Cardiac muscle cell (in vitro differentiated cells and primary cell): ENCODE results near the gene TUFT1. TPM values are rescaled to one million over a fixed set of nuclear protein-coding genes. Genes with fewer than 3 reads are reported as not detected.

Source experiments
- DNase-seq, 2 donors: peaks; one replicate each; pipeline versions ENCODE4 v3.0.0 to v3.0.0-alpha.2; 2010 to 2017; ENCODE audit warnings: low read depth in 1 of 2, low spot score in 1 of 2
- H3K27ac ChIP-seq: fragments of 200-600 bp; sonication (generic); 2 replicates; pipeline ENCODE4 v1.5.1; 2016
- H3K27me3 ChIP-seq: fragments of 200-600 bp; sonication (generic); 2 replicates; pipeline ENCODE4 v1.6.0; 2016; ENCODE audit warnings: control low read depth
- H3K36me3 ChIP-seq: fragments of 200-600 bp; sonication (generic); 2 replicates; pipeline ENCODE4 v1.5.1; 2016; ENCODE audit warnings: control low read depth
- H3K4me1 ChIP-seq: fragments of 200-600 bp; sonication (generic); 2 replicates; pipeline ENCODE4 v1.8.1; 2017; ENCODE audit warnings: low read depth, mild to moderate bottlenecking, mixed run types
- H3K4me3 ChIP-seq: fragments of 200-600 bp; sonication (generic); 2 replicates; pipeline ENCODE4 v1.5.1; 2016; ENCODE audit warnings: mild to moderate bottlenecking
- H3K9me3 ChIP-seq: fragments of 200-600 bp; sonication (generic); 2 replicates; pipeline ENCODE4 v1.5.1; 2017; ENCODE audit warnings: low read depth, mild to moderate bottlenecking, control low read depth
- CTCF ChIP-seq: IDR thresholded peaks from 2 replicates; pipeline ENCODE4 v1.5.1; 2012; ENCODE audit warnings: low read depth, mild to moderate bottlenecking, low read length
- polyA plus RNA-seq: library from polyadenylated mRNA; unstranded; fragments of >200 nt; fragmentation: Nextera tagmentation; extraction: Ambion mirVana; gene quantifications from 2 replicates; pipeline ENCODE4 v1.2.1, GENCODE V29; 2016
- total RNA-seq: library from RNA; depleted of rRNA; stranded (reverse); fragments of >200 nt; gene quantifications from 2 replicates; pipeline ENCODE4 v1.2.3, GENCODE V29; 2016

The TUFT1 gene
- total and polyA plus RNA-seq, 2 experiments from 2014 or later: 7.0 to 7.7 TPM

GRCh38 chr1:151512801-151513625 lies 27.1 kb upstream of the TUFT1 start:
- no peak overlapping the region for H3K27ac ChIP-seq
- no peaks in the 10 kb centered on the region for H3K9me3 ChIP-seq
- no peak for TF ChIP-seq CTCF

GRCh38 chr1:151513626-151514121 lies 26.4 kb upstream of the TUFT1 start:
- Histone ChIP-seq H3K27ac (no peak overlapping the region), H3K4me3 (no peak overlapping the region)
- no peak for DNase-seq

More at GRCh38 chr1:151512801-151513625, 27.1 kb upstream of the TUFT1 start:
- DNase-seq: no peak
- no peak overlapping the region for H3K4me3 ChIP-seq
- H3K36me3 ChIP-seq: no peaks in the 10 kb centered on the region
- peaks cover 10% of the 10 kb centered on the region for H3K27me3 ChIP-seq
- H3K4me1 ChIP-seq: peaks cover 13% of the 10 kb centered on the region

GRCh38 chr1:151514366-151514765 lies 25.7 kb upstream of the TUFT1 start:
- no peak for TF ChIP-seq CTCF
- peaks cover 10% of the 10 kb centered on the region for H3K27me3 ChIP-seq
- peaks cover 13% of the 10 kb centered on the region for H3K4me1 ChIP-seq
- H3K9me3 ChIP-seq: no peaks in the 10 kb centered on the region
- no peak overlapping the region for H3K27ac ChIP-seq
- H3K4me3 ChIP-seq: no peak overlapping the region
- DNase-seq: no peak
- no peaks in the 10 kb centered on the region for H3K36me3 ChIP-seq

More at GRCh38 chr1:151513626-151514121, 26.4 kb upstream of the TUFT1 start:
- Histone ChIP-seq H3K36me3 (no peaks in the 10 kb centered on the region), H3K27me3 (peaks cover 10% of the 10 kb centered on the region), H3K9me3 (no peaks in the 10 kb centered on the region), H3K4me1 (peaks cover 13% of the 10 kb centered on the region)
- TF ChIP-seq CTCF: no peak

GRCh38 chr1:151515265-151515664 lies 24.8 kb upstream of the TUFT1 start:
- TF ChIP-seq CTCF: no peak
- Histone ChIP-seq H3K36me3 (no peaks in the 10 kb centered on the region), H3K4me1 (peaks cover 9% of the 10 kb centered on the region), H3K9me3 (no peaks in the 10 kb centered on the region), H3K27ac (no peak overlapping the region), H3K27me3 (peaks cover 10% of the 10 kb centered on the region), H3K4me3 (no peak overlapping the region)
- DNase-seq: no peak

- H3K4me3 ChIP-seq: no peak overlapping the region
- peaks cover 10% of the 10 kb centered on the region for H3K27me3 ChIP-seq
- no peak overlapping the region for H3K27ac ChIP-seq
- peaks cover 5% of the 10 kb centered on the region for H3K4me1 ChIP-seq
- H3K36me3 ChIP-seq: no peaks in the 10 kb centered on the region
- DNase-seq: no peak
- TF ChIP-seq CTCF: no peak
- no peaks in the 10 kb centered on the region for H3K9me3 ChIP-seq
Observed at GRCh38 chr1:151516031-151516511, 24.0 kb upstream of the TUFT1 start.
